ENCODE results near the gene MESD. TPM values are rescaled to one million over a fixed set of nuclear protein-coding genes. Genes with fewer than 3 reads are reported as not detected.
A peak's percentile ranks its signal among the peaks of the same experiment; 100 is the strongest.

Gene MESD
- polyA plus RNA-seq, 1 of the 3 experiments (the other 2 are of a cell fraction), result 15.2 TPM

GRCh38 chr15:80957976-80958375, 31.6 kb downstream of the MESD start:
- H3K9me2 ChIP-seq, result no peaks in the 10 kb centered on the region
- no peak overlapping the region for H3K4me3 ChIP-seq (ENCODE audit: low read depth in 2 of 2, low read length in 1 of 2)
- no peak overlapping the region for H2AFZ ChIP-seq (ENCODE audit: low read depth)
- no peak overlapping the region for H3K27ac ChIP-seq (ENCODE audit: low read depth in 2 of 2, low read length in 1 of 2)
- peaks cover 3% of the 10 kb centered on the region for H3F3A ChIP-seq (replicated peaks; ENCODE audit: insufficient read depth)
- WGBS (ENCODE audit: low lambda C conversion rate), result 86% methylated on average over 2 of the region's 2 CpGs
- TF ChIP-seq, protein P1, sequence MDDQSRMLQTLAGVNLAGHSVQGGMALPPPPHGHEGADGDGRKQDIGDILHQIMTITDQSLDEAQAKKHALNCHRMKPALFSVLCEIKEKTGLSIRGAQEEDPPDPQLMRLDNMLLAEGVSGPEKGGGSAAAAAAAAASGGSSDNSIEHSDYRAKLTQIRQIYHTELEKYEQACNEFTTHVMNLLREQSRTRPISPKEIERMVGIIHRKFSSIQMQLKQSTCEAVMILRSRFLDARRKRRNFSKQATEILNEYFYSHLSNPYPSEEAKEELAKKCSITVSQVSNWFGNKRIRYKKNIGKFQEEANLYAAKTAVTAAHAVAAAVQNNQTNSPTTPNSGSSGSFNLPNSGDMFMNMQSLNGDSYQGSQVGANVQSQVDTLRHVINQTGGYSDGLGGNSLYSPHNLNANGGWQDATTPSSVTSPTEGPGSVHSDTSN (IDR thresholded peaks at IDR 0.05), result no peak
- TF ChIP-seq MEF2A (IDR thresholded peaks at IDR 0.05; ENCODE audit: borderline replicate concordance, low read depth) (peak; percentile 32; the same call in 1 of the 2 replicates), YY1 (IDR thresholded peaks at IDR 0.05; ENCODE audit: low read depth) (no peak), NFIC (IDR thresholded peaks at IDR 0.05; ENCODE audit: borderline replicate concordance) (no peak)
- DNase-seq, result no peak
- H4K20me1 ChIP-seq (ENCODE audit: insufficient read depth), result 0 out of 2 replicates have a peak, but pooled peaks cover 3% of the 10 kb centered on the region
- H3K27me3 ChIP-seq (ENCODE audit: insufficient read depth), result no peaks in the 10 kb centered on the region
- no peaks in the 10 kb centered on the region for H3K9me3 ChIP-seq
- H3K79me2 ChIP-seq (ENCODE audit: insufficient read depth), result no peaks in the 10 kb centered on the region
- H3K4me1 ChIP-seq (ENCODE audit: control insufficient read depth in 1 of 2, insufficient read depth in 2 of 2, low read depth in 1 of 2, low read length in 1 of 2), result peaks cover 0 to 6% of the 10 kb centered on the region in 2 experiments; a peak in 1 of 4 replicates
- H3K4me2 ChIP-seq, result no peak overlapping the region
- POLR2A ChIA-PET, result no interaction called here
- CTCF ChIA-PET, result interaction anchor here (0.6 to 1.7 kb wide), 4 partner anchors 12 to 390 kb away, joined by 3 to 10 read pairs (median 4); no protein-coding TSS in a partner anchor
- peaks cover 0 to 2% of the 10 kb centered on the region in 2 experiments for H3K36me3 ChIP-seq (replicated peaks in 1 of 2; ENCODE audit: control insufficient read depth in 1 of 2, insufficient read depth in 2 of 2, low read length in 1 of 2)
- H3K9ac ChIP-seq, result no peak overlapping the region

- Histone ChIP-seq H3K9ac (no peak overlapping the region), H3K9me2 (no peaks in the 10 kb centered on the region), H3F3A (replicated peaks; ENCODE audit: insufficient read depth) (peaks cover 3% of the 10 kb centered on the region), H3K27me3 (ENCODE audit: insufficient read depth) (no peaks in the 10 kb centered on the region), H3K36me3 (replicated peaks in 1 of 2; ENCODE audit: control insufficient read depth in 1 of 2, insufficient read depth in 2 of 2, low read length in 1 of 2) (peaks cover 0 to 2% of the 10 kb centered on the region in 2 experiments), H3K9me3 (no peaks in the 10 kb centered on the region), H3K79me2 (ENCODE audit: insufficient read depth) (no peaks in the 10 kb centered on the region), H3K4me2 (no peak overlapping the region), H4K20me1 (ENCODE audit: insufficient read depth) (0 out of 2 replicates have a peak, but pooled peaks cover 3% of the 10 kb centered on the region), H3K4me1 (ENCODE audit: control insufficient read depth in 1 of 2, insufficient read depth in 2 of 2, low read depth in 1 of 2, low read length in 1 of 2) (peaks cover 0 to 6% of the 10 kb centered on the region in 2 experiments; a peak in 1 of 4 replicates), H3K4me3 (ENCODE audit: low read depth in 2 of 2, low read length in 1 of 2) (no peak overlapping the region), H2AFZ (ENCODE audit: low read depth) (no peak overlapping the region), H3K27ac (ENCODE audit: low read depth in 2 of 2, low read length in 1 of 2) (no peak overlapping the region)
- DNase-seq, result no peak
- ChIA-PET POLR2A (no interaction called here), CTCF (interaction anchor here (0.6 to 1.7 kb wide), 5 partner anchors 12 to 390 kb away, joined by 3 to 10 read pairs (median 4); partner anchors contain the start of gene CEMIP)
- TF ChIP-seq, protein P2, sequence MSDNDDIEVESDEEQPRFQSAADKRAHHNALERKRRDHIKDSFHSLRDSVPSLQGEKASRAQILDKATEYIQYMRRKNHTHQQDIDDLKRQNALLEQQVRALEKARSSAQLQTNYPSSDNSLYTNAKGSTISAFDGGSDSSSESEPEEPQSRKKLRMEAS (IDR thresholded peaks at IDR 0.05; ENCODE audit: low read depth), result no peak
- no peak for TF ChIP-seq REST (IDR thresholded peaks at IDR 0.05; ENCODE audit: low read depth, low read length)
- TF ChIP-seq JUND (IDR thresholded peaks at IDR 0.05), result no peak
- TF ChIP-seq, protein P1 (IDR thresholded peaks at IDR 0.05), result no peak
- WGBS (ENCODE audit: low lambda C conversion rate), result 59% methylated on average over 2 of the region's 2 CpGs
Measured at GRCh38 chr15:80957556-80957955, 32.1 kb downstream of the MESD start.
